ENCODE results near the gene OTOF. TPM values are rescaled to one million over a fixed set of nuclear protein-coding genes. Genes with fewer than 3 reads are reported as not detected.

OTOF gene
- polyA plus RNA-seq, 1 donor = 5.4 TPM

DNA sequence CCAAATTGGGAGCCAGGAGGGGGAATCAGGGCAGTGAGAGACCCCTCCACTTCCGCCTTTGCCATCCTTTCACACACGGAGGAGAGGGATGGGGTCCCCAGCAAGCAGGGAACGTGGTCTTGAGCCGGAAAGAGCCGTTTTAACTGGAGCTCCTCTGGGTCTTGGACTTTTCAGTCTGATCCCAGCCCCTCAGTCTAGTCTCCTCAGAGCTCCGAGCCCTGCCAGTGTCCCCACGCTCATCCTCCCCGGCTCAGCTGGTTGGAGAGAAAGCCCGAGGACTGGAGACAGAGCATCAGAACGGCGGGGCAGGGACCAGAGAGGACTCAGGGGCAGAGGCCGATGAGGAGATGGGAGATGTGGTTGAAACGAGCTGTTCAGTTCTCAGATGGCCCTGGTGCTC, 26.1 kb upstream of the OTOF start:
- no peak overlapping the region for H3K27ac ChIP-seq (ENCODE audit: low read length)
- H3K36me3 ChIP-seq (ENCODE audit: control insufficient read depth, insufficient read depth, low read length) = no peaks in the 10 kb centered on the region
- H3K4me1 ChIP-seq (ENCODE audit: control insufficient read depth, insufficient read depth, low read length) = peaks cover 2% of the 10 kb centered on the region
- WGBS (ENCODE audit: insufficient coverage, low lambda C conversion rate) = no CpG with 5 or more reads among the region's 13 CpGs
- peak overlapping the region; percentile 25 for H3K4me3 ChIP-seq (ENCODE audit: low read length)
- no peaks in the 10 kb centered on the region for H3K9me3 ChIP-seq (ENCODE audit: control insufficient read depth, low read depth, low read length)
- DNase-seq = no peak
- H3K27me3 ChIP-seq (ENCODE audit: control insufficient read depth, insufficient read depth, low read length) = peaks cover 18% of the 10 kb centered on the region

DNA sequence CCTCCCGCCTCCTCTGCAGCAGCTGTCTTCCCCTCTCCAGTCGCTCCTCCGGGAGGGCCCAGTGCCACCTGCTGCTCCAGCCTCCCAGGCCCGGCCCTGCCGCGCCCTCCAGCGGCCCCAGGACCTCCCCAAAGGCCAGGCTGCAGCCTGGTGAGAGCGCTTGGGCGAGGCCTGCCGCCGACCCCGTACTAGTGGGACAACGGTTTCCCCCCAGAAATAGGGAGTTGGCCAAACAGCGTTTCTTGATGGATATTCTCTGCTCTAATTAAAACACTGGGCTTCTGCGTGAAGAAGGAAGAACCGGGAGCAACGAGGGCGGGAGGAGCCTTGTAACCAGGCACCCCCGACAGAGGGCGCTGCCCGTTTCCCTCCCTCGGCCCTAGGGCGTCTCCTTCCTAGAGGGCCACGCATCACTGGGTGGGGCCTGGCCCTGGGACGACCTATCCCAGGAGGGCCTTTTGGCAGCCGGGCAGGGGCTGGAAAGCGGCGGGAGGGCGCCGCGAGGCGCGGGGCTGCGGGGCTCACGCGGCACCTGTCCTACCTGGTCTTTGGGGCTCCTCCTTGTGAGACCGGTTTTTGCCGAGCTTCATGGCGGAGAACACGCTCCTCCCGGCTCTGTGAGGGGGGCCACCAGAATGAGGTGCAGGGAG, 25.4 kb upstream of the OTOF start:
- Histone ChIP-seq H3K9me3 (ENCODE audit: control insufficient read depth, low read depth, low read length) (no peaks in the 10 kb centered on the region), H3K27ac (ENCODE audit: low read length) (no peak overlapping the region), H3K4me1 (ENCODE audit: control insufficient read depth, insufficient read depth, low read length) (peaks cover 2% of the 10 kb centered on the region), H3K27me3 (ENCODE audit: control insufficient read depth, insufficient read depth, low read length) (peaks cover 18% of the 10 kb centered on the region), H3K4me3 (ENCODE audit: low read length) (peak overlapping the region; percentile 25), H3K36me3 (ENCODE audit: control insufficient read depth, insufficient read depth, low read length) (no peaks in the 10 kb centered on the region)
- peak; percentile 73 to 85 for DNase-seq
- no CpG with 5 or more reads among the region's 41 CpGs for WGBS (ENCODE audit: insufficient coverage, low lambda C conversion rate)

DNA sequence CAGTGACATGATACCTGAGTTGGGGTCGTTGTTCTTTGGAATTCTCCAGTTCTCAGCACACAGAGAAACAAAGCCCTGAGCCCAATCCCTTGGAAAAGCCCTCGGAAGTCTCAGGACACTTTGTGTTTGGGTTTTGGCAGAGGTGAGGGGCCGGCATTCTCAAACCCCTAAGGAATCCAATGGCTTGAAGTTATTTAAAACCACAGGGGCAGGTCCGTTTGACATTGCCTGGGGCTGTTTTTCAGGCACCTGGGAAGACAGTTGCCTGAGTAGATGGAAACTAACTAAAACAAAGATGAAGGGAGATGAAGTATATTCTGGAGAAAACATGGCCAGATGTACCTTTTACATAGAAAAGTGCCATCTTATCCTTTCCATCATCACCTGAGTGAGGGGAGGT, 22.5 kb upstream of the OTOF start:
- Histone ChIP-seq H3K27me3 (ENCODE audit: control insufficient read depth, insufficient read depth, low read length) (peaks cover 21% of the 10 kb centered on the region), H3K9me3 (ENCODE audit: control insufficient read depth, low read depth, low read length) (no peaks in the 10 kb centered on the region), H3K36me3 (ENCODE audit: control insufficient read depth, insufficient read depth, low read length) (no peaks in the 10 kb centered on the region), H3K27ac (ENCODE audit: low read length) (no peak overlapping the region), H3K4me1 (ENCODE audit: control insufficient read depth, insufficient read depth, low read length) (peaks cover 2% of the 10 kb centered on the region), H3K4me3 (ENCODE audit: low read length) (no peak overlapping the region)
- WGBS (ENCODE audit: insufficient coverage, low lambda C conversion rate) = 40% methylated on average over 1 of the region's 4 CpGs
- DNase-seq = no peak

GRCh38 chr2:26495705-26496297, 17.9 kb upstream of the OTOF start:
- H3K9me3 ChIP-seq (ENCODE audit: control insufficient read depth, low read depth, low read length) = no peaks in the 10 kb centered on the region
- no peaks in the 10 kb centered on the region for H3K36me3 ChIP-seq (ENCODE audit: control insufficient read depth, insufficient read depth, low read length)
- no peak overlapping the region for H3K27ac ChIP-seq (ENCODE audit: low read length)
- DNase-seq = no peak
- H3K4me1 ChIP-seq (ENCODE audit: control insufficient read depth, insufficient read depth, low read length) = no peaks in the 10 kb centered on the region
- peaks cover 3% of the 10 kb centered on the region for H3K27me3 ChIP-seq (ENCODE audit: control insufficient read depth, insufficient read depth, low read length)
- no peak overlapping the region for H3K4me3 ChIP-seq (ENCODE audit: low read length)
- 100% methylated on average over 1 of the region's 8 CpGs for WGBS (ENCODE audit: insufficient coverage, low lambda C conversion rate)

DNA sequence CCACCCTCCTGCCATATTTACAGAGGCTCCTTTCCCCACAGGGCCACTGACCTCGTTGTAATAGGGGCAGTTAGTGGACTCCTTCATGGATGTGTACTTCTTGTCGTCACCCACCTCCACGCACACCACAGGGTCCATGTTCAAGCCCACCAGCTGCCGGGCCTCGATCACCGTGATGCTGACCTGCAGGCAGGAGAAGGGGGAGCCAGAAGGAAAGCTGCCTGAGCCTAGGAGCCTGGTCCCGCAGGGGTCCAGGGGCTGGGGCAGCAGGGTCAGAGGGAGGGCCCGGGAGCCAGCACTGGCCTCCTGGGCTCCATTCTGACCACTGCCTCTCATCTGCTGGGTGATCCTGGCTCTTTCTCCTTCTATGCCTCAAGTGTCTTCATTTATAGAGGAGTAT, 17.0 kb upstream of the OTOF start:
- no peak for DNase-seq
- no peaks in the 10 kb centered on the region for H3K9me3 ChIP-seq (ENCODE audit: control insufficient read depth, low read depth, low read length)
- no CpG with 5 or more reads among the region's 8 CpGs for WGBS (ENCODE audit: insufficient coverage, low lambda C conversion rate)
- H3K4me3 ChIP-seq (ENCODE audit: low read length) = no peak overlapping the region
- no peaks in the 10 kb centered on the region for H3K4me1 ChIP-seq (ENCODE audit: control insufficient read depth, insufficient read depth, low read length)
- H3K36me3 ChIP-seq (ENCODE audit: control insufficient read depth, insufficient read depth, low read length) = no peaks in the 10 kb centered on the region
- no peak overlapping the region for H3K27ac ChIP-seq (ENCODE audit: low read length)
- H3K27me3 ChIP-seq (ENCODE audit: control insufficient read depth, insufficient read depth, low read length) = peaks cover 3% of the 10 kb centered on the region

DNA sequence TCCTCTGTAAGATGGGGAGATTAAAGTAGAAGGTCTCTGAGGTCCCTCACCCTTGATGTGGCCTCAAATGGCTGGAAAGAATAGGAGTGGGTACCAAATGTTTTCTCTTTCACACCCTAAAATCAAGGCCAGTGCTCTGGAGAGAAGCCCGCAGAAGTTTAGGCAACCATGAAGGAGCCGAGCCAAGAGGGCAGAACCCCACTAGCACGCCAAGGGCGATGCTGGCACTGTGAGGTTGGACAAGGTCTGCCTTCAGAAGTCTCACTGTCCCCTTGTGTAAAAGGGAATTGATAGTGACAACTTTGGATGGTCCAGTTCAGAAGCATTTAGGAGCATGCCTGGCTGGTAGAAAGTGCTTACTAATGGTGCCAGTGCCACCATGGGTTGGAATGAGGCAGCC, 16.3 kb upstream of the OTOF start:
- Histone ChIP-seq H3K9me3 (ENCODE audit: control insufficient read depth, low read depth, low read length) (no peaks in the 10 kb centered on the region), H3K4me1 (ENCODE audit: control insufficient read depth, insufficient read depth, low read length) (no peaks in the 10 kb centered on the region)
- no CpG with 5 or more reads among the region's 4 CpGs for WGBS (ENCODE audit: insufficient coverage, low lambda C conversion rate)

GRCh38 chr2:26493566-26493965, 15.6 kb upstream of the OTOF start:
- Histone ChIP-seq H3K27me3 (ENCODE audit: control insufficient read depth, insufficient read depth, low read length) (peaks cover 3% of the 10 kb centered on the region), H3K4me1 (ENCODE audit: control insufficient read depth, insufficient read depth, low read length) (no peaks in the 10 kb centered on the region), H3K36me3 (ENCODE audit: control insufficient read depth, insufficient read depth, low read length) (no peaks in the 10 kb centered on the region), H3K27ac (ENCODE audit: low read length) (no peak overlapping the region), H3K9me3 (ENCODE audit: control insufficient read depth, low read depth, low read length) (no peaks in the 10 kb centered on the region), H3K4me3 (ENCODE audit: low read length) (no peak overlapping the region)
- no peak for DNase-seq
- 94% methylated on average over 6 of the region's 10 CpGs for WGBS (ENCODE audit: insufficient coverage, low lambda C conversion rate)

More for the DNA sequence above, 16.3 kb upstream of the OTOF start:
- peaks cover 3% of the 10 kb centered on the region for H3K27me3 ChIP-seq (ENCODE audit: control insufficient read depth, insufficient read depth, low read length)
- H3K27ac ChIP-seq (ENCODE audit: low read length) = no peak overlapping the region
- H3K4me3 ChIP-seq (ENCODE audit: low read length) = no peak overlapping the region
- no peaks in the 10 kb centered on the region for H3K36me3 ChIP-seq (ENCODE audit: control insufficient read depth, insufficient read depth, low read length)
- no peak for DNase-seq

DNA sequence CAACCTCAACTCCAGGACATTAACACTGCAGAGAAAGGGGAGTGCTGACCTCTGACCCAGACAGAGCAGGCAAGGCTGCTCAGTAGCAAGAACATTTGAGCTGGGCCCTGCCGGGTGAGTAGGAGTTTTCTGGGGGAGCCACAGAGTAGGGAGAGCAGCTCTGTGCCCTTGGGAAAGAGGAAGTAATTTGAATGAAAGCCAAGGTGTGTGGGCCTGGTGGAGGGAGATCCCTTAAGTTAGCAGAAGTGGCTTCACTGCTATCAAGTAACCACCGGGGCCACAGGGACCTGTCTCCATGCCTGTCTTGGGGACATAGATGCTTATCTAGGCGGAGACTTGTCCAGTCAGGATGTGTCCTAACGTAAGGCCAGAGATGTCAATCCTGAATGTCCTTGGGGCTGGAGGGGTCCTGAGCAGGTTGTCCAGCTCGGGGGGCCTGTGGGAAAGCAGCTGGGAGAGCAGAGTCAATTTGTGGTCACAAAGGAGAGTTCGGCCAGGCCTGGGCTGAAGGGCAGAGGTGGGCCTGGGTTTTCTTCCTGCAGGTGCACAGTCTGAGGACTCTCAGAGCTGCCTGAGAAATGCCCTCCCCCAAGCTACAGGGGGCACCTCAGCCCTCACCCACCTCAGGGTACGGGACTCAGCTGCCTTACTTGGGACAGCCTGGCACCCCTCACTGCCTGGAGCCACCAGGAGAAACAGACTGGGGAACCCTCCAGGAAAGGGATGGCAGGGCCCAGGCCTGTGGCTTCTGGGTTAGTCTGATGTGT, 15.0 kb upstream of the OTOF start:
- Histone ChIP-seq H3K27ac (ENCODE audit: low read length) (no peak overlapping the region), H3K4me1 (ENCODE audit: control insufficient read depth, insufficient read depth, low read length) (no peaks in the 10 kb centered on the region), H3K27me3 (ENCODE audit: control insufficient read depth, insufficient read depth, low read length) (peaks cover 1% of the 10 kb centered on the region), H3K36me3 (ENCODE audit: control insufficient read depth, insufficient read depth, low read length) (no peaks in the 10 kb centered on the region), H3K4me3 (ENCODE audit: low read length) (no peak overlapping the region), H3K9me3 (ENCODE audit: control insufficient read depth, low read depth, low read length) (no peaks in the 10 kb centered on the region)
- DNase-seq = no peak
- no CpG with 5 or more reads among the region's 7 CpGs for WGBS (ENCODE audit: insufficient coverage, low lambda C conversion rate)

GRCh38 chr2:26491563-26492167, 13.7 kb upstream of the OTOF start:
- H3K27ac ChIP-seq (ENCODE audit: low read length) = no peak overlapping the region
- H3K4me3 ChIP-seq (ENCODE audit: low read length) = no peak overlapping the region

DNA sequence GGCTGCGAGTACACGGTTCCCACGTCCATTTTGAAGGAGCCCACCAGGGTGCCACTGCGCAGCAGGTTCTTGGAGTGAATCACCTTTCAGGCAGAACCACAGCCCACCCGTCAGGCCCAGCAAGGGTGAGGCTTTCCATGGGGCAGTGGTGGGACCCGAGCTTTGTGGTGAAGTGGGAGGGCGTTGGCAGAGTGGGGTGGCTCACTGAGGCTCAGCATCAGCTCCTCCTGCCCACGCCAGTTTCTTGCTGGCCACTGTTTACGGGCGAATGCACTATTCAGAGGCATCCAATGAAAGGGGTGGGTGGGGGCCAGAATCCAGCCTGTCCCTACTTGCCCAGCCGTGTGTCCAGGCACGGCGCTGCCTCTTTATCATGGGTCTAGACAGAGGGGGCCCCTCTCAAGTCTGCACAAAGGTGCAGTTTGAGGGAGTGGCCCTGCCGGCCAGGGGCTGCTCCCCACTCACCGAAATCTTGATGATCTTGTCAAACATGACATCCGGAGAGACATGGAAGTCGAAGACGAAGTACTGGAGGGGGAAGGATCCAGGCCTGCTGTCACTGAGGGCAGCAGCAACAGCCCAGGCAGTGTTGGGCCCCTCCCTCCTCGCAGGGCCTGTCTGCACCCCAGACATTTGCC, 11.4 kb upstream of the OTOF start:
- no peak overlapping the region for H3K27ac ChIP-seq (ENCODE audit: low read length)
- DNase-seq = no peak
- peaks cover under 1% of the 10 kb centered on the region for H3K4me1 ChIP-seq (ENCODE audit: control insufficient read depth, insufficient read depth, low read length)
- WGBS (ENCODE audit: insufficient coverage, low lambda C conversion rate) = 40% methylated on average over 1 of the region's 19 CpGs
- H3K36me3 ChIP-seq (ENCODE audit: control insufficient read depth, insufficient read depth, low read length) = no peaks in the 10 kb centered on the region
- no peaks in the 10 kb centered on the region for H3K9me3 ChIP-seq (ENCODE audit: control insufficient read depth, low read depth, low read length)
- no peaks in the 10 kb centered on the region for H3K27me3 ChIP-seq (ENCODE audit: control insufficient read depth, insufficient read depth, low read length)
- H3K4me3 ChIP-seq (ENCODE audit: low read length) = no peak overlapping the region

More at GRCh38 chr2:26491563-26492167, 13.7 kb upstream of the OTOF start:
- H3K4me1 ChIP-seq (ENCODE audit: control insufficient read depth, insufficient read depth, low read length) = no peaks in the 10 kb centered on the region
- WGBS (ENCODE audit: insufficient coverage, low lambda C conversion rate) = 76% methylated on average over 3 of the region's 8 CpGs
- DNase-seq = no peak
- H3K27me3 ChIP-seq (ENCODE audit: control insufficient read depth, insufficient read depth, low read length) = no peaks in the 10 kb centered on the region
- no peaks in the 10 kb centered on the region for H3K9me3 ChIP-seq (ENCODE audit: control insufficient read depth, low read depth, low read length)
- H3K36me3 ChIP-seq (ENCODE audit: control insufficient read depth, insufficient read depth, low read length) = no peaks in the 10 kb centered on the region

All from large intestine (tissue), 3 donors.